ENCODE measurements around the gene KIRREL2.
"Not testable (repeated sequence)": the region's sequence is repeated elsewhere in the genome, so short reads cannot be mapped to it uniquely, and the experiment has no call there.

Gene KIRREL2

DNA sequence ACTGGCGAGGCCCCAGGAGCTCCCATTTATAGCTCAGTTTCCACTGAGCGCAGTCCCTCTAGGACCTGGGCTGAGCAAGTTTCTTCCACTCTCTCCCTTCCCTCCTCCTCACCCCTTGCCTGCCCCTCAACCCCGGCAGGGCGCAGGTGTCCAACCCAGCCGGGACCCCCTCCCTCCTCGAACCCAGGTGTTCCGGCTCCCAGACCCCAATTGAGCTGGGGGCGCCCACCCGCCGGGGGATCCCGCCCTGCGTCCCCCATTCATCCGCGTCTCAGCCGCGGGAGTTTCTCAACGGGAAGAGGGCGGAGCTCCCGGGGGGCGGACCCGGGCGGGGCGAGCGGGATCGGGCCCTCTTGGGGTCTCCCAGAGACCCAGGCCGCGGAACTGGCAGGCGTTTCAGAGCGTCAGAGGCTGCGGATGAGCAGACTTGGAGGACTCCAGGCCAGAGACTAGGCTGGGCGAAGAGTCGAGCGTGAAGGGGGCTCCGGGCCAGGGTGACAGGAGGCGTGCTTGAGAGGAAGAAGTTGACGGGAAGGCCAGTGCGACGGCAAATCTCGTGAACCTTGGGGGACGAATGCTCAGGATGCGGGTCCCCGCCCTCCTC lies at the start of gene KIRREL2:
Gene KIRREL2, plus strand, starts transcription at position 366 of the 604 bp plus-strand sequence. Its CDS starts 209 bp downstream, at position 575.
- DNase-seq (ENCODE audit: low spot score), result no peak

DNA sequence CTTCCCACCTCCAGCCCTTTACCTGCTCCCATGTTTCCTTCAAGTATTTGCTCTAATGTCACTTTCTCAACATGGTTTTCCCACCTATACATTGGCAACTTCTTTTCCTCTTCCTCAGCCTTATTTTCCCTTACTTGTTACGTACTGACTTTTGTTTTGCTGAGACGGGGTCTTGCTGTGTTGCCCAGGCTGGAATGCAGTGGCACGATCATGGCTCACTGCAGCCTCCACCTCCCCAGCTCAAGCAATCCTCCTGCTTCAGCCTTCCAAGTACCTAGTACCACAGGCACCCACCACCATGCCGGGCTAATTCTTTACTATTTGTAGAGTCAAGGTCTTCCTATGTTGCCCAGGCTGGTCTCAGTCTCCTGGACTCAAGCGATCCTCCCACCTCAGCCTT lies 49.1 kb upstream of the KIRREL2 start:
- no peak for DNase-seq (ENCODE audit: low spot score)

DNA sequence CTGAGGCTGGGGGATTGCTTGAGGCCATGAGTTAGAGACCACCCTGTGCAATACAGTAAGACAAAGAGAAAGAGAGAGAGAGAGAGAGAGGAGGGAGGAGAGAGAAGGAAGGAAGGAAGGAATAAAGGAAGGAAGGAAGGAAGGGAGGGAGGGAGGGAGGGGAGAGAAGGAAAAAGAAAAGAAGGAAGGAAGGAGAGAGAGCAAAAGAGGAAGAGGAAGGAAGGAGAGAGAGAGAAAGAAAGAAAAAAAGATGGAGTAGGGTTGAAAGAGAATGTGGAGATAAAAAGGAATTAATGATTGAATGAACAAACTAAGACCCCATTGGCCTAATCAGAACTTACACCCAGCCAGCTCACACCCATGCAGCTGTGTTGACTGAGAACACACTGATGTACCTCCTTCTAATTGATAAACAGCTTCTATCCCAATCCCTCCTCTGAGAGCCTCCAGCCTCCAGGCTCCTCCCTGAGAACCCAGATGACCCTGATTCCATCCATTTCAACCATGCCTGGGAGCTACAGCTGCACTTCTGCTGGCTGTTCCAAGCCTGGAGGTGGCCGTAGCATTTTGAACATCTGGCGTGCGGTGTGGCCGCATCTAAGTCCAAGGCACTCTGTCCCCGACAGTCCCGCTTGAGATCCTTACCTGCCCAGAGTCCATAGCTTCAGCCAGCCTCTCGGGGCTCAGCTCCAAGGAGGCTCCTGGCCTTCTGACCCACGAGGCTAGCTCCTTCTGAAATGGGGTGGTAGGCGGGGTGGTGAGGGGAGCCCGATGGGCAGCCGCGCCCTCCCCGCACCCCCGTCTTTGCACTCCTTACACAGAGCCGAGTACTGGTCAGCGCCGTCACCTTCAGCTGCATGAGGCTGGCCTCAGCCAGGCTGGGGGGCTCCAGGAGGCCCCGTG lies 45.1 kb upstream of the KIRREL2 start:
- DNase-seq (ENCODE audit: low spot score), result no peak

DNA sequence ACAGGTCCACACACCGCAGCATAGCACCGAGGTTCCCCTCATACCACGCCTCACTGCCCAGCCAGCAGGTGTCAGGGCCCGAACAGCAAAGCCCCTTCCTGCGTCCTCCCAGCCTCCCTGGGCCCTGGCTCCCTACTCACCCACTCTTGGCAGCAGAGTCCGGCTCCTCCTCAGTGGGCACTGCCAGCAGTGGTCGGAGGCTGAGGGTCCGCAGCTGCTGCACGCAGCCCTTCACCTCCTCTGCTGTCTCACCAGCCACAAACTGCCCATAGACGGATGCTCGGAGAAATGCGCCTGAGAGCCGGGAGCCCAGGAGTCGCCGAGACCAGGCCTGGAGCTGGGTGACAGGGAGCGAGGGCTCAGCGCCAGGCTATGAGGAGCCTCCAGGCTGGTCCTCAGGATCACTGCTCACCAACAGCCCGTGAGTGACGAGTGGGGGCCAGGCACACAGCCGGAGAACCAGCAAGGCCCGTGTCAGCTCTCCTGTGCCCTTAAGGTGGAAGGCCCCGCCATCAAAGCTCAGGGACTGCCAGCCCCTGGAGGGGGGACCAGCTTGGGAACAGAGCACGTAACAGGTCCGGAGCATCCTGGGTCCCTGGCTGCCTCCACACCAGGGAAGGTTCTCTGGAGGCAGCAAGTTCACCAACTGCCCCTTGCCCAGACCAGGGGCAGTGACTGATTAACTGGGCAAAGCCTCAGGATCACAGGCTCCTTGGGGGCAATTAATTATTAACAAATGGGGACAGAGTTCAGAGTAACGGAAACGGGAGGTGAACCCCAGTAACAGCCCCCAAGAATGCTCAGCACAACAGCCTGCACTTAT lies 44.3 kb upstream of the KIRREL2 start, which contains the start of gene PRODH2:
Gene PRODH2, minus strand, starts transcription at position 626 of the 823 bp plus-strand sequence. Its CDS starts 40 bp downstream, at position 586.
- no peak for DNase-seq (ENCODE audit: low spot score)

DNA sequence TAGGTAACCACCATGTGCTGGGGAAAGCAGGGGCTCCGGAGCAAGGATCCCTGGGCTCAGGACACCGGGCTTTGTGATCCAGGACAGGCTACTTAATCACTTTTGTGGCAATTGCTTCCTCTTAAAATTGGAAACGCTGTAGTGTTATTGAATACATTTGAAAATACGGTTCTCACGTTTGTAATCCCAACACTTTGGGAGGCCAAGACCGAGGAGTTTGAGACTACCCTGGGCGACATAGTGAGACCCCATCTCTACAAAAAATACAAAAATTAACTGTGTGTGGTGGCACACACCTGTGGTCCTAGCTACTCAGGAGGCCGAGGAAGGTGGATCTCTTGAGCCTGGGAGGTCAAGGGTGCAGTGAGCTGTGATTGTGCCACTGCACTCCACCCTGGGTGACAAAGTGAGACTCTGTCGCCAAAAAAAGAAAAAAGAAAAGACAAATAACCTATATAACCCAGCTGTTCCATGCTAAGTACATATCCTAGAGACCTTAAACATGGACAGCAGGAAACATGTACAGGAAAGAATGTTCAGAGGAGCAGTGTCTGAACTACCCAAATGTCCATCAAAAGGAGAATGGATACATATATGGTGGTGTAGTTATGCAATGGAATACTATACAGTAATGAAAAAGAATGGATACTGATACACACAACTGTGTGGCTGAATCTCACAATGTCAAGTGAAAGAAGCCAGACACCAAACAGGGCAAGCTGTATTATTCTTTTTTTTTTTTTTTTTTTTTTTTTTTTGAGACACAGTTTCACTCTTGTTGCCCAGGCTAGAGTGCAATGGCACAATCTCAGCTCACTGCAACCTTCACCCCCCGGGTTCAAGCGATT lies 43.4 kb upstream of the KIRREL2 start:
- DNase-seq (ENCODE audit: low spot score), result no peak

DNA sequence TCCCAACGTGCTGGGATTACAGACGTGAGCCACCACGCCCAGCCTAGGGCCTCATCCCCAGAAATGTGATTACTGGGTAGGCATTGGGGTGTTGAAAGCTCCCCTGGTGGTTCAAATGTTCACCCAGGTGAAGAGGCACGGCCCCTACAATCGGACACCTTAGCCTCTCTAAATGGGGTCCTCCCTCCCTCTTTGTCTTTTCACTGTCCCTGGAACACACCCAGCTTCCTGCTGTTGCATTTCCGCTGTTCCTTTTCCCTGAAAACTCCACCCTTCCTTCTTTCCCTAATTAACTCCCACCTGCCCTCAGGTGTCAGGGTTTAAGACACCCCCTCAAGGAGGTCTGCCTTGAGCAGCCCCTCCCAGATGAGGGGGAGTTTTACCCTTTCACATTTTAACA lies 40.4 kb upstream of the KIRREL2 start:
- DNase-seq (ENCODE audit: low spot score), result no peak

DNA sequence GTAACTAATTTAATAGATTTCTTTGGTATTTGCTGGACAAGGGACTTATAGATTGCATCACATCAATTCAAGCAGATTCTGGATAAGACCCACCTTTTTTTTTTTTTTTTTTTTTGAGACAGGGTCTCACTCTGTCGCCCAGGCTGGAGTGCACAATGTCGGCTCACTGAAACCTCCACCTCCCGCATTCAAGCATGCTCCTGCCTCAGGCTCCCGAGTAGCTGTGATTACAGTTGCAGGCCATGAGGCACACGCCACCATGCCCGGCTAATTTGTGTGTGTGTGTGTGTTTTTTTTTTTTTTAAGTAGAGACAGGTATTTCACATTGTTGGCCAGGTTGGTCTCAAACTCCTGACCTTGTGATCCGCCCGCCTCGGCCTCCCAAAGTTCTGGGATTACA lies 39.9 kb upstream of the KIRREL2 start:
- no peak for DNase-seq (ENCODE audit: low spot score)

DNA sequence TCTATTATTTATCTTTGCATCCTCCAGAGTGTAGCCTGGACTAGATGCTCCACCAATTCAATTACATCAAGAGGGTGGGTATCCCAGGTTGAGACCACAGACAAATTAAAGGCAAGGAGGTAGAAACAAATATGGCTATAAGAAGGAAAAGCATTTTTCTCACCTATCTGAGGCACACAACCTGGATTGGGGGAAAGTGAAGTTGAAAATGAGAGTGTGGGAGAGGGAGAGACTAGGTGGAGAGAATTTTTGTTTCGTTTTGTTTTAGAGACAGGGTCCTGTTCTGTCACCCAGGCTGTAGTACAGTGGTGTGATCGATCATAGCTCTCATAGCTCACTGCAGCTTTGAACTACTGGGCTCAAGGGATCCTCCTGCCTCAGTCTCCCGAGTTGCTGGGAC lies 38.3 kb upstream of the KIRREL2 start:
- no peak for DNase-seq (ENCODE audit: low spot score)

DNA sequence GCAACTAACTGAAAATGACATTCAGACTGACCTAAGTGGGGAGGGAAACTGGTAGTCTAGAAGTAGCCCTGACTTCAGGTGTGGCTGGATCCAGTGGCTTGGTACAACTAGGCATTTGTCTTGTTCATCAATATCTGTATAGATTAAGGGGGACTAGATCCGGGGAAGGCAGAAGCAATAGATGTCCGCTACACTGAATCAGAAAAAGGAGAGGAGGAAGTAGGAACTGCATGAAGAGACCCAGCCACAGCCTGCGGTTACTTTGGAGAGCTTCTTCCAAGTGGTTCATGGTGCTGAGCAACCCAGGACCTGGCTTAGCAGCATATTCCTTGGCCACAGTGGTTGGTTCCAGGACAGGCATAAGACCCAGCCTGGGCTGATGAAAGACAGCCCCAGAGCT lies 34.1 kb upstream of the KIRREL2 start:
- DNase-seq (ENCODE audit: low spot score), result no peak

DNA sequence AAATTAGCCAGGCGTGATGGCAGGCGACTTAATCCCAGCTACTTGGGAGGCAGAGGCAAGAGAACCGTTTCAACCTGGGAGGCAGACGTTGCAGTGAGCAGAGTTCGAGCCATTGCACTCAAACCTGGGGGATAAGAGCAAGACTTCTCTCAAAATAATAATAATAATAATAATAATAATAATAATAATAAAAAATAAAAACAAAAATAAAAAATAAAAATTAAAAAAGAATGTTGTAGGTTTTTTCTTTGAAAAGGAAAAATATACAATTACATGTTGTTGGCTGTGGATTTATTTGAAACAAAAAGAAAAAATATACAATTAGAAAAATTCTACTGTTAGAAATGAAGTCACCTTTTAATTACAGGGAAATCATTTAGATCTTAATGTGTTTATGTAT lies 32.6 kb upstream of the KIRREL2 start:
- no peak for DNase-seq (ENCODE audit: low spot score)

DNA sequence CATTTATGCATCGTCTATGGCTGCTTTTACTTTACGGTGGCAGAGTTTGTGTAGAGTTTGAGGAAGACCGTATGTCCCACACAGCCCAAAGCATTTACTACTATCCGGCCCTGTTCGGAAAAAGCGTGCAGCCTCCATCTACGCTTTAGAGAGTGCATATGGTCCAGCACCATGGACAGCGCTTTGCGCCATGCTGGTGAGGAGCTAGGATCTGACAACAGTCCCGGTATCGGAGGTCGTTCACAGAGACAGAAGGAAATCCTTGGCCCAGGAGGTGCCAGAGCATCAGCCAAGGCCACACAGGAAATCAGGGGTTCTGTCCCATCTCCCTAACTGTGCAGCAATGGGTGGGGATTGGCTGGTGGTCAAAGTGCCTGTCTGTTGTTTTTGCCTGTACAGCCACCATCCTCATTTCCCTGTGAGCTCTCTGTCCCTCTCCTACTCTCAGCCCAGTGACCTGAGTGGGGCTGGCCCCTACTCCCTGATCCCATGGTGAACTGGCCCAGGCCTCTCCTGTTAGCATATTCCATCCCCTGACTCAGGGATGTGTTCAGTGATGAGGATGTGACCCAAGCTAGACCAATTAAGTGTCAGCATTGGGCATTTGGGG lies 27.9 kb upstream of the KIRREL2 start:
- DNase-seq (ENCODE audit: low spot score), result peak; percentile 84

DNA sequence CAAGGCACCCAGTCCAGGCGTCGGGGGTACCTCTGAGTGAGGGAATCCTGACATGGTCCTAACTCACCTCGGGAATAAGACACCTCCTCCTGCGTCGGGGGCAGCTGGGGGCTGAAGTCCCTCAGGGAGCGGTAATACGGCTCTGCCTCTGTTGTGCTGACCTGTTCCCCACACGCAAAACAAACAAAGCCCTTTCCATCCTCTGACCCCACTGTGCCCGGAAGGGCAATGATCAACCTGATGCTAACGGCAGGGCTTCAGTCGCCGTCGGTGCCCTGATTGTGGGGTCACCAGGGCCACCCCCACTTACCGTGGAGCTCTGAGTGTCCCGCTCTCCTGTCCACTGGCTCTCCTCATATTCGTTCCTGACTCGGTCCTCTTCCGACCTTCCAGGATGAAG lies 25.7 kb upstream of the KIRREL2 start:
- no peak for DNase-seq (ENCODE audit: low spot score)

DNA sequence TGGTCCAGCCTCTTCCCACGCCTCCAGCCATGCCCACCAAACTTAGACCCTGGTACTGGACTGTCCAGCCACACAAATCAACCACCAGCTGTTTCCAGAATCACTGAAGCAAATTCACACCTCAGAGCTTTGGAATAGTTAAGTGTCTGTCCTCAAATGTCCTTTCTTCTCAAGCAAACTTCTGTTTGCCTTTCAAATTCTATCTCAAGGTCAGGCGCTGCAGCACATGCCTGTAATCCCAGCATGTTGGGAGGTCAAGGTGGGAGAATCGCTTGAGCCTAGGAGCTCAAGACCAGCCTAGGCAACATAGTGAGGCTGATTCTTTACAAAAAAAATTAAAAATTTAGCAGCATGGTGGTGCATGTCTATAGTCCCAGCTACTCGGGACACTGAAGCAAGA lies 24.7 kb upstream of the KIRREL2 start:
- no peak for DNase-seq (ENCODE audit: low spot score)

DNA sequence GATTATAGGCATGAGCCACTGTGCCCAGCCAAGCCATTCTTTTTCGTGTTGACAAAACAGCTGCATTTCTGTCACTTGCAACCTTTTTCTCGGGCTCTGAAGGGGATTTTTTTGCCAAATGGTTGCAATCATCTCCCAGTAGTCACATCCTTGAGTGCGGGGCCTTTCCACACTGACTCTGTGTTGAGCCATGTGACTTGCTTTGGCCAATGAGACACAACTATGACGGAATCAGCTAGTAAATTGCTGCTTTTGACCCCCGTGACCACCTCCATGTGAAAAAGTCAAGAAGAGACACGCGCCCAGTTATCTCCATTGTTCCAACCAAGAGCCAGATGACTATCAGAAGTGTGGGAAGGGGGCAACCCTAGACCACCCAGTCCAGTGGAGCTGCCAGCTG lies 22.7 kb upstream of the KIRREL2 start:
- DNase-seq (ENCODE audit: low spot score), result no peak

DNA sequence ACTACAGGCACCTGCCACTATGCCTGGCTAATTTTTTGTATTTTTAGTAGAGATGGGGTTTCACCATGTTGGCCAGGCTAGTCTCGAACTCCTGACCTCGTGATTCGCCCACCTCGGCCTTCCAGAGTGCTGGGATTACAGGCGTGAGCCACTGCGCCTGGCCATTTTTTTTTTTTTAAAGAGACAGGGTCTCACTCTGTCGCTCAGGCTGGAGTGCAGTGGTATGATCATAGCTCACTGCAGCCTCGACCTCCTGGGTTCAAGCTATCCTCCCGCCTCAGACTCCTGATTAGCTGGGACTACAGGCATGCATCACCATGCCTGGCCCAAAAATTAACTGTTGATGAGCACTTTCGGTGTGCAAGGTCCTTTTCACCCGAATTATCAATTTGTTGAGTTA lies 20.6 kb upstream of the KIRREL2 start:
- not testable (repeated sequence) for DNase-seq (ENCODE audit: low spot score)

DNA sequence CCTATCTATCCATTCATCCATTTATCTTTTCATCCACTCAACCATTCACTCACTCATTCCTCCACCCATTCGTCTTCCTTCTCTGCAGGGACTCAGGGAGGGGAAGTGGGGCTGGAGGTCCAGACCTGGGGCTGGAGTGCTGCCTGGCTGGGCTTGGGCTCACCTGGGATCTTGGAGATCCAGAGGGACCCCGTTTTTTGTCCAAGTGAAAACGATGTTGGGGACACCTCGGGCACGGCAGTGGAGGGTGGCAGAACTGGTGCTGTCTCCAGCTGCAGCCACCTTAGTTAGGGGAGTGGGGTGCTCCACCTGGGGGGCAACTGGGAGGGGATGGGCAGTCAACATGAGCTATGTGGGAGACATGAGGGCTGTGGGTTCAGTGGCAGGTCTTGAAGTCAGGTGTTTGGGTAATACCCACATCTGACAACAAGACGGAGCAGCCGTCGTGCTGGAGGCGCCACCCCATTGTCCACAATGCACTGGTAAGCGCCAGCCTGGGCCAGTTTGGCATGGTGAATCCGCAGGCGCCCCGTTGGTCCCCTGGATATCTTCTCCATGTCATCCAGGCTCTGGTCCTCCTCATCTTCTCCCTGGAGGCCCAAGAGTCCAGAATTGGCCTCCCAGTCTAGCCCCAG lies 14.6 kb upstream of the KIRREL2 start:
- no peak for DNase-seq (ENCODE audit: low spot score)

DNA sequence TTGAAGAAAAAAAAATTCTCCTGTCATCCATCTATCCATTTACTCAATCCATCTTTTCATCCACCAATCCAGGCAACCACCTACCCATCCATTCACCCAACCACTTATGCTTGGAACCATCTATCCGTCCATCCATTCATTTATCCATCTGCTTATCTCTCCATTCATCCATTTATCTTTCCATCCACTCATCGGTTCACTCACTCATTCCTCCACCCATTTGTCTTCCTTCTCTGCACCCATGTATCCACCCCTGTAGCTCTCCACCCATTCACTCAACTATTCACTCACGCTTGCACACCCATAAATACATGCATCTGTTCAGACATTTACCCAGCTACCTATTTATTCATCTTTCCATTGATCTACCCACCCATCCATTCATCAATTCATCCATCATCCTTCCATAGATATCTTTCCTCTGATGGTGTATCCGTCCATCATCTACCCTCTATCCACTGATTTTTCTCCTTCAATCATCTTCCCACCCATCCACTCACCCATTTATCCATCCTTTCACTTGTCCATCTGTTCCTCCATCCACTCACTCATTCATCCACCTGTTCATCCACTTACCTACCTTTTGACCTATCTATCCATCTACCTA lies 13.9 kb upstream of the KIRREL2 start:
- no peak for DNase-seq (ENCODE audit: low spot score)

DNA sequence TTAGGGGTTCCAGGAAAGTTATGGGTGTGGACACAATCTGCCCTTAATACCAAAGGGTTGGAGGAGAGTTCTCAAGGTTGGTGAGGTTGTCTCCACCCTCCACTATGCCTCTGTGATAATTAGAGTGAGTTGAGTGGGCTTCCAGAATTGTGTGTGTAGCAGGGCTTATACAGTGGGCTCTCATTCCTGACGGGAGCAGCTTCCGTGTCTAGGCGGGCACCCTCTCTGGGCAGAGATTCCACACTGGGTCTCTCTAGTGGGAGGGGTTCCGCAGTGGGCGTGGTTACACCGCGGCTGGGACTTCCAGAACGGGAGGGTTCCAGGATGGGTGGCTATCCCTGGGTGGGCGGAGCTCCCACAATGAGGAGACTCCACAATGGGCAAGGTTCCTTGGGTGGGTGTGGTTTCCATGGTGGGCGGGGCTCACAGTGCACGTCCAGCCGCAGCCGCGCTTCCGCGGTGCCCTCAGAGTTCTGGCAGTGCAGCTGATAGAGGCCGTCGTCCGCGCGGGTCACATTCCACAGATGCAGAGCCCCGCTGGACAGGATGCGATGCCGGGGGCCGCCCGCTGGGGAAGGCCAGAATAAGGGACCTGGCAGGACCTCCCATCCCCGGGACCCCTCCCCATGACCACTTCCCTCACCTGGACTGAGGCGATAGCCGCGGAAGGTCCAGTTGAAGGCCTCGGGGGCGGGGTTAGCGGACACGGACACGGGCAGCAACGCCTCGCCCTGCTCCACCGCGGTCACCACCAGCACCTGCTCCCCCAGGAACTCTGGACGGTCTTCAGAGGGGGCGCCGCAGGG lies 12.8 kb upstream of the KIRREL2 start:
- no peak for DNase-seq (ENCODE audit: low spot score)

DNA sequence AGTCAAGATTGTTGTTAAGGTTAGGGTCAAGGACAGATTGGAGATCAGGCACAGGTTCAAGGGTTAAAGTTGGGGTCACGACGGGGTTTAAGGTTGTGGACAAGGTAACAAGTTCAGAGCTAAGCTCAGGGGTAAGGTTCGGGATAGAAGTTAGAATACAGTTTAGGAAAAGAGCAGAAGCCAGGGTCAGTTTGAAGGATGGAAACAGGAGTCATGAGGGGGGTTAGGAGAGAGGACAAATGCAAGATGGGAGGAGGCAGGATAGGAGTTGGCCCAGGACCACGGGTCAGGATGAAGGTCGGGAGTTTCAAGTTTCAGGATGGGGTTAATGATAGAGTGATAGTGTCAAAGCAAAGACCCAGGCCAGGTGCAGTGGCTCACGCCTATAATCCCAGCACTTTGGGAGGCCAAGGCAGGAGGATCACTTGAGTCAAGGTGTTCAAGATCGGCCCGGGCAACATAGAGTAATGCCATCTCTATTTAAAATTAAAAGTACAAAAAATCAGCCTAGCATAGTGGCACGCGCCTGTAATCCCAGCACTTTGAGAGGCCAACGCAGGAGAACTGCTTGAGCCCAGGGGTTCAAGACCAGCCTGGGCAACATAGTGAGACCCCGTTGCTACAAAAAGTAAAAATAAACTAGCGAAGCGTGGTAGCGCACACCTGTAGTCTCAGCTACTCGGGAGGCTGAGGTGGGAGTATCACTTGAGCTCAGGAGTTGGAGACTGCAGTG lies 12.1 kb upstream of the KIRREL2 start:
- no peak for DNase-seq (ENCODE audit: low spot score)
